Activated T-helper 1 cell treated with anti-CD3 and anti-CD28 coated beads, Interleukin-12 subunit alpha, Interleukin-12 subunit beta, Interleukin-2, Interleukin-4 antibody, amounts not matched to agents 30 ng/mL and 10 ng/mL and 1 ng/mL, durations not matched to agents 14 hours and 24 hours and 36 hours (primary cell): ENCODE results near the gene EFR3B. TPM values are rescaled to one million over a fixed set of nuclear protein-coding genes. Genes with fewer than 3 reads are reported as not detected.

Source experiments
- DNase-seq: peaks from one replicate; pipeline ENCODE4 v3.0.0; 2021; ENCODE audit warnings: low spot score
- H3K27ac Mint-ChIP-seq: one replicate; pipeline ENCODE4 v1.8.0; 2021; ENCODE audit warnings: mild to moderate bottlenecking, mixed read lengths
- H3K27me3 Mint-ChIP-seq: one replicate; pipeline ENCODE4 v1.8.0; 2022; ENCODE audit warnings: mild to moderate bottlenecking, moderate library complexity, mixed read lengths; ENCODE audit not compliant: insufficient read depth
- H3K36me3 Mint-ChIP-seq: one replicate; pipeline ENCODE4 v1.8.0; 2021; ENCODE audit warnings: low read depth, mixed read lengths
- H3K4me1 Mint-ChIP-seq: one replicate; pipeline ENCODE4 v1.8.0; 2021; ENCODE audit warnings: low read depth, mixed read lengths
- H3K4me3 Mint-ChIP-seq: one replicate; pipeline ENCODE4 v1.8.0; 2021; ENCODE audit warnings: mild to moderate bottlenecking, moderate library complexity, mixed read lengths
- H3K9me3 Mint-ChIP-seq: one replicate; pipeline ENCODE4 v1.8.0; 2021; ENCODE audit warnings: mixed read lengths
- intact Hi-C: fragments of 100-400 bp; cut with micrococcal nuclease; formaldehyde crosslinking; loops from one replicate; pipeline ENCODE4 v1.15.1; 2024
- total RNA-seq: library from RNA; stranded (reverse); gene quantifications from 2 replicates; pipeline ENCODE4 v1.2.3, GENCODE V29; 2022

EFR3B gene
- total RNA-seq, 1 donor from 2014 or later, result 0.21 TPM

- intact Hi-C loops, result no loop called here
- DNase-seq, result no peak
- Mint-ChIP-seq H3K4me1 (peaks cover 6% of the 10 kb centered on the region), H3K4me3 (no peak overlapping the region), H3K27me3 (no peaks in the 10 kb centered on the region), H3K36me3 (no peaks in the 10 kb centered on the region), H3K9me3 (peaks cover 5% of the 10 kb centered on the region), H3K27ac (no peak overlapping the region)
These were observed 23.9 kb downstream of the EFR3B start for GRCh38 chr2:25065768-25066167.

GRCh38 chr2:25066455-25066854 lies 24.6 kb downstream of the EFR3B start:
- Mint-ChIP-seq H3K4me3 (no peak overlapping the region), H3K36me3 (no peaks in the 10 kb centered on the region), H3K27me3 (no peaks in the 10 kb centered on the region), H3K9me3 (peaks cover 5% of the 10 kb centered on the region), H3K27ac (no peak overlapping the region), H3K4me1 (peaks cover 6% of the 10 kb centered on the region)
- intact Hi-C loops, result no loop called here
- no peak for DNase-seq

GRCh38 chr2:25068217-25068616 lies 26.3 kb downstream of the EFR3B start:
- H3K27ac Mint-ChIP-seq, result no peak overlapping the region
- H3K4me3 Mint-ChIP-seq, result no peak overlapping the region
- no peak for DNase-seq
- H3K9me3 Mint-ChIP-seq, result peaks cover 5% of the 10 kb centered on the region
- H3K36me3 Mint-ChIP-seq, result no peaks in the 10 kb centered on the region
- peaks cover 6% of the 10 kb centered on the region for H3K4me1 Mint-ChIP-seq
- no peaks in the 10 kb centered on the region for H3K27me3 Mint-ChIP-seq
- intact Hi-C loops, result no loop called here

- no peaks in the 10 kb centered on the region for H3K9me3 Mint-ChIP-seq
- H3K4me3 Mint-ChIP-seq, result no peak overlapping the region
- peaks cover 5% of the 10 kb centered on the region for H3K27me3 Mint-ChIP-seq
- no peak for DNase-seq
- intact Hi-C loops, result no loop called here
- H3K27ac Mint-ChIP-seq, result no peak overlapping the region
- no peaks in the 10 kb centered on the region for H3K4me1 Mint-ChIP-seq
- H3K36me3 Mint-ChIP-seq, result no peaks in the 10 kb centered on the region
These were observed 30.1 kb downstream of the EFR3B start for GRCh38 chr2:25071966-25072365.

- peaks cover 6% of the 10 kb centered on the region for H3K27me3 Mint-ChIP-seq
- no peaks in the 10 kb centered on the region for H3K4me1 Mint-ChIP-seq
- intact Hi-C loops, result no loop called here
- no peaks in the 10 kb centered on the region for H3K9me3 Mint-ChIP-seq
- no peak for DNase-seq
- H3K27ac Mint-ChIP-seq, result no peak overlapping the region
- H3K4me3 Mint-ChIP-seq, result no peak overlapping the region
- H3K36me3 Mint-ChIP-seq, result no peaks in the 10 kb centered on the region
These were observed 30.7 kb downstream of the EFR3B start for GRCh38 chr2:25072606-25073005.

GRCh38 chr2:25073025-25073424 lies 31.1 kb downstream of the EFR3B start:
- Mint-ChIP-seq H3K36me3 (no peaks in the 10 kb centered on the region), H3K4me1 (no peaks in the 10 kb centered on the region), H3K27ac (no peak overlapping the region), H3K9me3 (no peaks in the 10 kb centered on the region), H3K4me3 (no peak overlapping the region), H3K27me3 (peaks cover 8% of the 10 kb centered on the region)
- DNase-seq, result no peak
- intact Hi-C loops, result no loop called here

- H3K36me3 Mint-ChIP-seq, result no peaks in the 10 kb centered on the region
- no peak overlapping the region for H3K27ac Mint-ChIP-seq
- DNase-seq, result no peak
- H3K9me3 Mint-ChIP-seq, result no peaks in the 10 kb centered on the region
- H3K27me3 Mint-ChIP-seq, result peaks cover 11% of the 10 kb centered on the region
- intact Hi-C loops, result no loop called here
- no peak overlapping the region for H3K4me3 Mint-ChIP-seq
- H3K4me1 Mint-ChIP-seq, result no peaks in the 10 kb centered on the region
These were observed 32.0 kb downstream of the EFR3B start for GRCh38 chr2:25073914-25074313.

- DNase-seq, result no peak
- intact Hi-C loops, result no loop called here
- Mint-ChIP-seq H3K27ac (no peak overlapping the region), H3K36me3 (no peaks in the 10 kb centered on the region), H3K9me3 (no peaks in the 10 kb centered on the region), H3K4me1 (no peaks in the 10 kb centered on the region), H3K4me3 (no peak overlapping the region), H3K27me3 (peaks cover 11% of the 10 kb centered on the region)
These were observed 33.0 kb downstream of the EFR3B start for GRCh38 chr2:25074826-25075225.

GRCh38 chr2:25076749-25077148 lies 34.9 kb downstream of the EFR3B start:
- H3K4me3 Mint-ChIP-seq, result no peak overlapping the region
- no peaks in the 10 kb centered on the region for H3K36me3 Mint-ChIP-seq
- peaks cover 13% of the 10 kb centered on the region for H3K27me3 Mint-ChIP-seq
- no peak for DNase-seq
- H3K27ac Mint-ChIP-seq, result no peak overlapping the region
- no peaks in the 10 kb centered on the region for H3K4me1 Mint-ChIP-seq
- H3K9me3 Mint-ChIP-seq, result no peaks in the 10 kb centered on the region
- intact Hi-C loops, result no loop called here

- no peaks in the 10 kb centered on the region for H3K9me3 Mint-ChIP-seq
- H3K36me3 Mint-ChIP-seq, result no peaks in the 10 kb centered on the region
- no peak overlapping the region for H3K4me3 Mint-ChIP-seq
- no peak for DNase-seq
- intact Hi-C loops, result no loop called here
- no peaks in the 10 kb centered on the region for H3K4me1 Mint-ChIP-seq
- H3K27me3 Mint-ChIP-seq, result peaks cover 13% of the 10 kb centered on the region
- H3K27ac Mint-ChIP-seq, result no peak overlapping the region
These were observed 35.9 kb downstream of the EFR3B start for GRCh38 chr2:25077789-25078169.

GRCh38 chr2:25078170-25079049 lies 36.5 kb downstream of the EFR3B start:
- Mint-ChIP-seq H3K4me1 (no peaks in the 10 kb centered on the region), H3K4me3 (no peak overlapping the region), H3K27me3 (peaks cover 13% of the 10 kb centered on the region), H3K9me3 (no peaks in the 10 kb centered on the region), H3K36me3 (no peaks in the 10 kb centered on the region), H3K27ac (no peak overlapping the region)
- no peak for DNase-seq
- intact Hi-C loops, result no loop called here

GRCh38 chr2:25079050-25079635 lies 37.3 kb downstream of the EFR3B start:
- Mint-ChIP-seq H3K4me1 (no peaks in the 10 kb centered on the region), H3K9me3 (no peaks in the 10 kb centered on the region), H3K27ac (no peak overlapping the region), H3K36me3 (no peaks in the 10 kb centered on the region), H3K27me3 (peaks cover 11% of the 10 kb centered on the region), H3K4me3 (no peak overlapping the region)
- DNase-seq, result no peak
- intact Hi-C loops, result no loop called here

GRCh38 chr2:25081237-25081790 lies 39.4 kb downstream of the EFR3B start:
- no peak for DNase-seq
- intact Hi-C loops, result no loop called here
- H3K36me3 Mint-ChIP-seq, result no peaks in the 10 kb centered on the region
- no peak overlapping the region for H3K4me3 Mint-ChIP-seq
- no peaks in the 10 kb centered on the region for H3K4me1 Mint-ChIP-seq
- H3K27ac Mint-ChIP-seq, result no peak overlapping the region
- peaks cover 10% of the 10 kb centered on the region for H3K27me3 Mint-ChIP-seq
- H3K9me3 Mint-ChIP-seq, result no peaks in the 10 kb centered on the region
